ENCODE measurements around the gene SCN3B.

SCN3B gene

DNA sequence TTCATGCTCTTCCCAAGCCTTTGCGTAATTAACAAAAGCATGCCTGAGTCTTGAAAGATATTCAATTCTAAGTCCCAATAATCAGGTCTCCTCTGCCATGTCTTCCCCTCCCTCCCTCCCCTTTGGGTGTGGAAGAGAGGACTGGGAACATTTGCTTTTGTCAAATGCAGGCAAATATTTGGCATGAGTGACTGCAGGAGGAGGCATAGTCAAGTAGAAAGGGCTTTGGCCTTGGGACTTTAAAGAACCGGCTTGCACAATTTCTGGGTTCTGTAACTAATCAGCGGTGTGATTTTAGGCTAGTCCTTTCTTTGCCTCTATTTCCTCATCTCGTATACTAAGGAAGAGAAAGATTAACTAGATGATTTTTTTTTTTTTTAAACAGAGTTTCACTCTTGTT lies 59.5 kb downstream of the SCN3B start:
- no peak overlapping the region for H3K4me3 Mint-ChIP-seq
- no peak overlapping the region for H3K27ac Mint-ChIP-seq
- no peaks in the 10 kb centered on the region for H3K4me1 Mint-ChIP-seq
- ATAC-seq = no peak
- H3K27me3 Mint-ChIP-seq = no peaks in the 10 kb centered on the region
- no peaks in the 10 kb centered on the region for H3K36me3 Mint-ChIP-seq
- no peaks in the 10 kb centered on the region for H3K9me3 Mint-ChIP-seq

DNA sequence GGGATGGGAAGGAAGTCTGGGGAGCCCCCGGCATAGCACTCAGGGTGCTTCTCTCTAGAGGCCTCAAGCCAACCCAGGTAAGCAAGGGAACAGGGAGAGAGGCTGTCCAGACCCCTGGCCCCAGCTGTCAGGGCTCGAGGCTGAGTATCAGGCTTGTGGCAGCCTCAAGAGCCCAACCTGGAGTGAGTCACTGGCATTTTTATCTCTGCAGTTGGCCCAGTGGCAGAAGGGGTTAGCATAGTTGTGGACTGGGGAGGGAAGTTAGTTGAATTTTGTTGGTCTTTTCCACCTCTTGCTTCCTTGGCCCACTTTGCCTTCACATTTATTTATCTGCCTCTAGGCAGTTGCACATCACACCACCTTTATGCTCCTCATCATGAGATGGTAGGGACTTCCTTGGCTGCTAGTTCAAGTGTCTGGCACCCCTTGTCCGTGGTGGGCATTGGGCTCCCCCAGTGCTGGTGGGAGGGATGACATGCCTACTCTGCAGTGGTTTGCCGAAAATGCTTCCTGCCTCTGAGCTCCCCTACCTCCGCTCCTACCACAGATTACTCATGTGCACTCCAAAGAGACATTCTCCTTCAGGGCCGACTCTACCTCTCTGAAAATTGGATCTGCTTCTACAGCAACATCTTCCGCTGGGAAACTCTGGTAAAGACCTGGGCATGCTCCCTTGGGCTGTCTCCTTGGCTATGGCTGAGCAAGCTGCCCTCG lies 60.1 kb downstream of the SCN3B start:
- Mint-ChIP-seq H3K4me3 (no peak overlapping the region), H3K4me1 (no peaks in the 10 kb centered on the region), H3K9me3 (no peaks in the 10 kb centered on the region), H3K27me3 (no peaks in the 10 kb centered on the region), H3K27ac (no peak overlapping the region), H3K36me3 (no peaks in the 10 kb centered on the region)
- no peak for ATAC-seq

DNA sequence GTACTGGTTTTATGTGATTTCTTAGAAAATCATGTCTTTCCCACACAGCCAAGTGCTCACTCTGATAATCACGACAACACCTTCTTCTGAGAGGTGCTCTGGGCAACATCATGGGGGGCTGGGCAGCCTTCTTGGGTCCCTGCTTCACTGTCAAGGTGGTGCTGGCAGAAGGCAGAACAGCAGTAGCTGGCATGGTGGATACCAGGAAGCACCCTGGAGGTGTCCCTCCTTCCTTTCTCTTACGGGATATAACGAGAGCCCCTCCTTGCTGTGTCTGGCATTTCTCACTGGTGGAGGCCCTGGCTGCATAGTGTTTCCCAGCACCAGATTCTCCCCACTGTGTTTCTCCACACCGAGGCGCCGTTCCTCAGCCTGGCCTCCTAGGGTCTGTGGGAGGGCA lies 60.9 kb downstream of the SCN3B start:
- Mint-ChIP-seq H3K27ac (no peak overlapping the region), H3K27me3 (no peaks in the 10 kb centered on the region), H3K4me1 (no peaks in the 10 kb centered on the region), H3K9me3 (no peaks in the 10 kb centered on the region), H3K4me3 (no peak overlapping the region), H3K36me3 (no peaks in the 10 kb centered on the region)
- ATAC-seq = no peak

DNA sequence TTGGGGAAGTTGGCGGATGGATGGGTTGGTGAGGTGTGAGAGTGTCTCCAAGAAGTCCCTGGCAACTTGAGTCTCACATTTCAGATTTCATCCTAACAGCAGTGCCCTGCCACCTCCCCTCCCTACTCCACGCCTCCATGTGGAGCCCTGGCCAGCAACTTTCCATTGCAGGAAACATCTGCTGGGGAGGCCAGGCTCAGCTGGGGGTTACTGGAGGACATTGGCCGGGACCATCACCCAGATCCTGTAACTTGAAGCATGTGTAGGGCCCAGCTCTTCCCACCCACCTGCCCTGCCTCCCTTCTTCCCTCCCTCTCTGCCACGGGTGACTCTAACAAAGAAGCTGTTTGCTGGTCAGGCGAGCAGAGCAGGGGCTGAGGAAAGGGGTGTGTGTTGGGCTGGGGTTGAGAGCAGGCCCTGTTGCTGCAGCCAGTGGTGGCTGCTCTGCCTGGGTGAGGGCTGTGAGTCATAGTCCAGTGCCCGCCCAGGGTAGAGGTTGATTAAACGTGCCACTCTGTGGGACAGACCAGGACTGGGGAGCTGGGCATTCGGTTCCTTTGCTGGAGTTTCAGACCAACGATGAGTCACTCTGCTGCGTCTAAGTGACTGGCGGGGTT lies 64.0 kb downstream of the SCN3B start:
- ATAC-seq = no peak
- Mint-ChIP-seq H3K4me1 (no peaks in the 10 kb centered on the region), H3K27me3 (no peaks in the 10 kb centered on the region), H3K9me3 (no peaks in the 10 kb centered on the region), H3K36me3 (no peaks in the 10 kb centered on the region), H3K27ac (no peak overlapping the region), H3K4me3 (no peak overlapping the region)

DNA sequence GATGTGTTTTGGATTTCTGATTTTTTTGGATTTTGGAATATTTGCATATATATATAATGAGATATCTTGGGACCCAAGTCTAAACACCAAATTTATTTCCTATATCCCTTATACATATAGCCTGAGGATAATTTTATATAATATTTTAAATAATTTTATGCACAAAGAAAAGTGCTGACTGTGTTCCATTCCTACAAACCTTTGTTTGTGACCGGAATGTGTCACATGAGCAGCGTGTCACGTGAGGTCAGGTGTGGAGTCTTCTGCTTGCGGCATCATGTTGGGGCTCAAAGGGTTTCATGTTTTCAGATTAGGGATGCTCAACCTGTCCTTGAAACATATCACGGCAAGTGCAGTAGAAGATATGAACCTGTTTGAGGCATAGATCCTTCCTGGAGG lies 65.6 kb downstream of the SCN3B start:
- H3K36me3 Mint-ChIP-seq = no peaks in the 10 kb centered on the region
- H3K4me3 Mint-ChIP-seq = no peak overlapping the region
- no peaks in the 10 kb centered on the region for H3K27me3 Mint-ChIP-seq
- no peak for ATAC-seq
- H3K9me3 Mint-ChIP-seq = no peaks in the 10 kb centered on the region
- no peaks in the 10 kb centered on the region for H3K4me1 Mint-ChIP-seq
- no peak overlapping the region for H3K27ac Mint-ChIP-seq

DNA sequence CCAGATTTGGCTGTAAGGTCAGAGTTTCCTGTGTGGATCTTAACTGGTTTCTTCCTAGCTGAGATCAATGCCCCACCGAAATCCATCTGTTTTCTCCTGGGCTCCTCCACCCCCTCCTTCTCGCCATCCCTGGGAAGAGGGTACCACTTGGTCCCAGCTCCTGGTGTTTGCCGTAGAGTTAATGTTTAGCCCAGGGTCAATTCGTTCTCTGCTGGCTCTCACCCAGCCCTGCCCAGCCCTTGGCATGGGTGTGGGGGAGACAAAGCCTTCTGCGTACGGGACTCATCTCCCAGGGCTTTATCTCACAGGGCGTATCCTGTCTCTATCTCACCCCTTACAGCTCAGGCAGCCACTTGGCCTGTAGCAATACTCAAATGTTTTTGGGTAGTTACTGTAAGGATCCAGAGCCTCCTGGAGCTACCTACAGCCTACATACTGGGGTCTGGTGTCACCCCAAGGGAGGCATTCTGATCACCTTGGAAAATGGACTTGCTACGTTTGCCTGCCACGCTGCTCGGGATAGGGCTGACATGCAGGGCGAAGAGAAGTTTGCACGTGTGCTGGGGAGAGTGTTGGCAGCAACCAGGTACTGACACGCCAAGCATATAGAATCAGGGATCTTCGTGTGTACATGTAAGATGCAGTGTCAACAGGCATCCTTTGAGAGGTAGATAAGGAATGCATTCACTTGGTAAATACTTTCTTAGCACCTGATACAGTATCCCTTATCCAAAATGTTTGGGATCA lies 66.1 kb downstream of the SCN3B start:
- no peaks in the 10 kb centered on the region for H3K36me3 Mint-ChIP-seq
- no peaks in the 10 kb centered on the region for H3K9me3 Mint-ChIP-seq
- ATAC-seq = no peak
- no peaks in the 10 kb centered on the region for H3K4me1 Mint-ChIP-seq
- no peak overlapping the region for H3K4me3 Mint-ChIP-seq
- no peak overlapping the region for H3K27ac Mint-ChIP-seq
- no peaks in the 10 kb centered on the region for H3K27me3 Mint-ChIP-seq

DNA sequence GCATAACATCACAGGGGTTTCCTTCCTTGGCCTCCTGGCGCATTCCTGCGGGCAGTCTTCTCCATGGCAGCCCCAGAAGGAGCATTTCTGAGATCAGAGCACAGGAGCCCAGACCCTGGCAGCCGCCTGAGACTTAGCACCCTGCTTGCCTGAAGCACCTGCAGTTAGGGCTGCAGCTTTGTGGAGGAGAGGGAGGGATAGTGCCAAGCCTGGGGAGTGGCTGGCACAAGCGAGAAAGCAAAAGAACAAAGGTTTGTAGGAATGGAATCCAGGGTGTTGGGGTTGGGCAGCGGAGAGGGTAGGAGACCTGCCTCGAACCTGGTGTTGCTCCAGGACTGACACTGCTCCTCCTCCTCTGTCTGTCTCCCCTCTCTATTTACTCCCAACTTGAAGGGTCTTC lies 66.9 kb downstream of the SCN3B start:
- H3K27ac Mint-ChIP-seq = no peak overlapping the region
- H3K9me3 Mint-ChIP-seq = peaks cover 3% of the 10 kb centered on the region
- ATAC-seq = no peak
- no peaks in the 10 kb centered on the region for H3K36me3 Mint-ChIP-seq
- H3K4me3 Mint-ChIP-seq = no peak overlapping the region
- no peaks in the 10 kb centered on the region for H3K4me1 Mint-ChIP-seq
- H3K27me3 Mint-ChIP-seq = no peaks in the 10 kb centered on the region

DNA sequence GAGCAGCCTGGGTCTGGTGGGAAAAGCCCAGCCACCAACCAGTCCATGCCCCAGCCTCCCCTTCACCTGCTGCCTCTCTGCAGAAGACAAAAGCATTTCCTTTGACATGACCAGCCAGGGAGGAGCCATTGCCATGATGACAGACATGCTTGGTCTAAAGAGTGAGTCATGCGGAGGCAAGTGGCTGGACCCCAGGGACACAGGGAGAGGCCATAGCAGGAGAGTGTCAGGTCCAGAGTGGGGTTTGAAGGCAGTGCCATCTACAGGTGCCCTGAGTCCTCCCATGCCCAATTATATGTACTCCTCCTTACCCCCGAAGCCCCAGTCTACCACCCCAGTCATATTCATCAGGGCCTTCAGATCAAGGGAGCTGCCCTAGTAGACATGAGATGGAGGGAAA lies 67.4 kb downstream of the SCN3B start:
- ATAC-seq = no peak
- Mint-ChIP-seq H3K4me3 (no peak overlapping the region), H3K36me3 (no peaks in the 10 kb centered on the region), H3K27me3 (no peaks in the 10 kb centered on the region), H3K9me3 (peaks cover 3% of the 10 kb centered on the region), H3K27ac (no peak overlapping the region), H3K4me1 (no peaks in the 10 kb centered on the region)

DNA sequence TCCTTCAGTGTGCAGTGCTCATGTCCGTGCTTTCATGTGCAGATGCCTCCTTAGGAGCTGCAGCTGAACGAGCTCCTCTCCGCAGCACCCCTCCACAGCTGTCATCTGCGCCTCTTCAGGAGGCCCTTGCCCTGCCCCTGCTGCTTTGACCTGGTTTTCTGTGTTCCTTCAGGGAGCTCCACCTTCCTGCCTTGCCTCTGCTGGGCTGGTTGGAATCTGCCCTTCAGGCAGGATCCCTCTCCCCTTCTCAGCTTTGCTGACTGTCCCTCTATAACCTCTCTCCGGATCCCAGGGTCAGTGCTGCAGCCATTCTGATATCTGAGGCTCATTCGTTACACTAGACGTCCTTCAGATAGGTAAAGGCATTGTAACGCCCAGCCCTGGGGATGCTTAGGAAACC lies 67.9 kb downstream of the SCN3B start:
- H3K27me3 Mint-ChIP-seq = peaks cover 3% of the 10 kb centered on the region
- H3K4me3 Mint-ChIP-seq = no peak overlapping the region
- H3K36me3 Mint-ChIP-seq = no peaks in the 10 kb centered on the region
- no peak for ATAC-seq
- H3K27ac Mint-ChIP-seq = no peak overlapping the region
- no peaks in the 10 kb centered on the region for H3K4me1 Mint-ChIP-seq
- H3K9me3 Mint-ChIP-seq = peaks cover 3% of the 10 kb centered on the region

DNA sequence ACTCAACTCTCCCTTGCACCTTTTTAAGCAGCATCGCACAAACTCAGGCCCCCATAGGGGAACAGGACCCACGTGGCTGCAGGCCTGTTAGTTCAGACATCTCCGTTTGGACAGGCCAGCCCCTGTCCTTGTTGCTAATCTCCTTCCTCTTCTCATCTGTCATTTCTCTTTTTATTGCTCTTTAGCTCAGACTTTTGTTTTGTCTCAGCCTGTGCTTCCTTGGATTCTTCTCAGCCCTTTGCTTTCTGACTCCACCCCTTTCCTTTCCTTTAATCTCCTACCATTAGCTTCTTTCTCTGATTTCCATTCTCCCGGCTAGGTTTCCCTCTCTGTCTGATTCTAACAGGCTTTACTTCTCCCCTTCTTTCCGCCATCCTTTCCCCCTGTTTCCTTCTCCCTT lies 68.7 kb downstream of the SCN3B start:
- H3K9me3 Mint-ChIP-seq = peaks cover 3% of the 10 kb centered on the region

DNA sequence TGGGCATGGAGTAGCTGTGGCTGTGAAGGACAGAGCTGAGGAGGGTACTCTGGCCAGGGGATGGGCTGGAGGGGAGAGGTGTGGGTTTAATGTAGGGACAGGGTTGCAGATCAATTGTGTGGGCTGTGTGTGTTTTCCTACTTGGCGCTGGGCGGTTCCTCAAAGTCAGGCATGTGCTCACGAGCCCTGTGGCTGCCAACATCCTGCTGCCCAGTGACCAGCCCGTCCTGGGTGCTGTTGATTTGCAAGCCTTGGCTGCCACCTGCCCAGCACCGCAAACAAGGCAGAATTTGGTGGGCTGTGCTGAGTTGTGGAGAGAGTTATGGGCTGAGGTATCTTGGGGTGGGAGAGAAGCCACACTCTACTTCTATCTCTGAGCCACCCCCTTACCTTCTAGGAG lies 69.2 kb downstream of the SCN3B start:
- Mint-ChIP-seq H3K4me3 (no peak overlapping the region), H3K4me1 (peaks cover 9% of the 10 kb centered on the region), H3K36me3 (no peaks in the 10 kb centered on the region), H3K9me3 (peaks cover 3% of the 10 kb centered on the region), H3K27me3 (peaks cover 17% of the 10 kb centered on the region), H3K27ac (no peak overlapping the region)
- no peak for ATAC-seq

More for the DNA sequence above, 68.7 kb downstream of the SCN3B start:
- Mint-ChIP-seq H3K36me3 (no peaks in the 10 kb centered on the region), H3K4me1 (peaks cover 4% of the 10 kb centered on the region), H3K4me3 (no peak overlapping the region), H3K27ac (no peak overlapping the region), H3K27me3 (peaks cover 12% of the 10 kb centered on the region)
- no peak for ATAC-seq

DNA sequence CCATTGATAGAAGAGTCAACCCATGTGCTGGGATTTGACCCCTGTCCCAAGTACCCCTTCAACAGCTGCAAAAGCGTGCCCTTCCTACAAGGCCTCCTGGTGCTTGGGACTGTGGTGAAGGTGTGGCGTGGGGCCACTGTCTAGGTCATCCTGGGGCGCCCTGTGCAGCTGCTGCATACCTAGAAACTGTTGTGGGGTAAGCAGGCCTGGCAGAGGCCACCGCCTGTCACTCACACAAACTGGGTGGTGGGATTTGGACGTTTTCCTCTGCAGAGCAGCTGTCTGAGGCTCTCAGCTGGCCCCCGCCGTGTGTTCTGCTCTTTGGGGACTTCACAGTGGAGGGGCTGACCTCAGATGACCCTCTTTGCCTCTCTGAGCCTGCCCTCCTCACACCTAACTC lies 69.7 kb downstream of the SCN3B start:
- peaks cover 22% of the 10 kb centered on the region for H3K27me3 Mint-ChIP-seq
- H3K4me3 Mint-ChIP-seq = no peak overlapping the region
- peaks cover 9% of the 10 kb centered on the region for H3K4me1 Mint-ChIP-seq
- no peak for ATAC-seq
- H3K36me3 Mint-ChIP-seq = no peaks in the 10 kb centered on the region
- H3K27ac Mint-ChIP-seq = no peak overlapping the region
- H3K9me3 Mint-ChIP-seq = peaks cover 3% of the 10 kb centered on the region

DNA sequence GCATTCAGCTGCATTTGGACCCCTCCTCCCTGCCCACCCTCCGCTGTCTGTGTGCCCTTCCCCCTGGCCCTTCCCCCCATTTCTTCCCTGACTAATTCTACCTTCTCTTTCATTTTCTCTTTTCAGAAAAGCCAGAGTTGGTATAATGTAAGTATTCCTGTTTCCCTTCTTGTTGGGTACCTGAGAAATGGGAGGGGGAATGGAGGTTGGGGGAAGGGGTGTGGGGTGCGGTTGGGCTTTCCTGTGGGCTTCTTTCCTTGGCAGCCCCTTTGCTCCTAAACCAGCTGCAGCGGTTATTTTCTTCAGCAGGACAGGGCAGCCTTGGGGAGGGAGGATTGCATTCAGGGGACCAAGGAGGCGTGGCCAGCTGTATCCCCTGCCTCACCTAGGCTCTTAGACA lies 70.2 kb downstream of the SCN3B start:
- H3K4me3 Mint-ChIP-seq = no peak overlapping the region
- peaks cover 3% of the 10 kb centered on the region for H3K9me3 Mint-ChIP-seq
- no peak overlapping the region for H3K27ac Mint-ChIP-seq
- no peaks in the 10 kb centered on the region for H3K36me3 Mint-ChIP-seq
- peaks cover 9% of the 10 kb centered on the region for H3K4me1 Mint-ChIP-seq
- no peak for ATAC-seq
- H3K27me3 Mint-ChIP-seq = peaks cover 25% of the 10 kb centered on the region

DNA sequence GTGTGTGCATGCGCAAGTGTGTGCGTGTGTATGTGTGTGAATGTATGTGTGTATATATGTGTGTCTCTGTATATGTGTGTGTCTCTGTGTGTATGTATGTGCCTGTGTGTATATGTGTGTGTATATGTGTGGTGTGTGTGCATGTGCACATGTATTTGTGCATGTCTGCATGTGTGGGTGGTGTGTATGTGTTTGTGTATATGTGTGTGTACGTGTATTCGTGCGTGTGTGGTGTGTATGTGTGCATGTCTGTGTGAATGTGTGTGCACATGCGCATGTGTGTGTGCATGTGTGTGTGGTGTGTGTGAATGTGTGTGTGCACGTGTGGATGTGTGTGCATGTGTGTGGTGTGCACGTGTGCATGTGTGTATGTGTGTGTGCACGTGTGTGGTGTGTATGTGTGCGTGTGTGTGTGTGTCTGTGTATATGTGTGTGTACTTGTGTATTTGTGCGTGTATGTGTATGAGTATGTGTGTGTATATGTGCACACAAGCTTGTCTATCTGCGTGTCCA lies 71.4 kb downstream of the SCN3B start:
- no peak overlapping the region for H3K27ac Mint-ChIP-seq
- no peak overlapping the region for H3K4me3 Mint-ChIP-seq
- H3K36me3 Mint-ChIP-seq = no peaks in the 10 kb centered on the region
- no peak for ATAC-seq
- peaks cover 25% of the 10 kb centered on the region for H3K27me3 Mint-ChIP-seq
- peaks cover 3% of the 10 kb centered on the region for H3K9me3 Mint-ChIP-seq
- H3K4me1 Mint-ChIP-seq = peaks cover 9% of the 10 kb centered on the region

DNA sequence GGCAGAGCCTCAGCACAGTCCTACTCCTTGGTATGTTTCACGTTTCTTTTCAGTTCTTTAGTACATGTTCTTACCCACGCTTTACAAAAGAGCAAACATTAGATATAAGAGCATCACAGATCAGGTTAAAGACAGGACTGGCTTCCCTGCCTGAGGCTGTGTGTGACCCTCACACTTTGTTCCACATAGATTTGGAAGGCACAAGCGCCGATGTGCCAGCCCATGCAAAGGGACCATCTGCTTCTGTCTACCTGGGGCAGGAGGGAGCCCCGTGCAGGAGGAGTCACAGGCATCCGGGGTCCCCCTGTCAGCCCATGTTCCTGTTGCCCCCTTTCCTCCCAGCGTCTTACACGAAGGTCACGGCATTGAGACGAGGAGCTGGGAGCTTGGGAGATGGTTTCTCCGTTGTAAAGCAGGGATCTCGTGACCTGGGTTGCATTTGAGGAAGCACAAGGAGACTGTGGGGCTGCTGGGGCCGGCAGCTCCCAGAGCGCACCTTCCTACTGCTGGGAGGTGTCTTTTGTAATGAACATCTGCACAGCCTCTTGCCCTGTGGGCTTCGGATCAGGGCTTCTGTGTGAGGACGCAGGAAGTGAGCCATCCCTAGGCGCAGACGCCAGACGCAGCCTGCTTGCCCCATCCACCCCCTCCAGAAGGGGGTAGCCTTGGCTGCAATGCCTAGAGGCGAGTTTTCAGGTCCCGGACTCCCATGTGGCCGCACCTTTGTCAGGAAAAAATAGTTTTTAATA lies 72.6 kb downstream of the SCN3B start:
- no peak for ATAC-seq
- Mint-ChIP-seq H3K9me3 (peaks cover 3% of the 10 kb centered on the region), H3K27ac (no peak overlapping the region), H3K36me3 (no peaks in the 10 kb centered on the region), H3K27me3 (peaks cover 25% of the 10 kb centered on the region), H3K4me3 (no peak overlapping the region), H3K4me1 (peaks cover 15% of the 10 kb centered on the region)
